ENCODE data around the gene PPP1R15A. TPM values are rescaled to one million over a fixed set of nuclear protein-coding genes. Genes with fewer than 3 reads are reported as not detected.

Gene PPP1R15A
- total and polyA plus RNA-seq, 2 of the 8 experiments (the other 6 are each of a cell fraction or from before 2014, with no cell fraction given), result 4.1 to 14.0 TPM

GRCh38 chr19:48833049-48833448 is 39.2 kb upstream of the PPP1R15A start (continued):
- TF ChIP-seq FOSL1 (IDR thresholded peaks at IDR 0.05; ENCODE audit: insufficient read depth, low read depth, low read length) (no peak), YY1 (IDR thresholded peaks at IDR 0.05; ENCODE audit: low read depth, low read length) (no peak), JUND (IDR thresholded peaks at IDR 0.05; ENCODE audit: low read length) (no peak), KDM1A (IDR thresholded peaks at IDR 0.05; ENCODE audit: borderline replicate concordance, low read length) (no peak), EP300 (IDR thresholded peaks at IDR 0.05; ENCODE audit: borderline replicate concordance in 1 of 2, low read depth in 2 of 2, low read length in 2 of 2) (no peak)

Data from H1 (cell line).